Spleen (tissue), 7 donors: ENCODE data around the gene MIEF1.
A peak's percentile ranks its signal among the peaks of the same experiment; 100 is the strongest.

Experiments used
- POLR2A ChIP-seq, 3 donors: fragments of 450-650 bp; IDR thresholded peaks; one replicate each; pipeline ENCODE4 v1.5.1; 2017; ENCODE audit warnings: antibody characterized with exemption in 3 of 3, mild to moderate bottlenecking in 1 of 3
- POLR2AphosphoS5 ChIP-seq, 3 donors: sonication (generic); formaldehyde crosslinking; IDR thresholded peaks; one replicate each; pipeline ENCODE4 v1.5.1; 2017; ENCODE audit warnings: antibody characterized with exemption in 3 of 3
- TF ChIP-seq, protein P1 (sequence below), 11 experiments: fragments of 200-600 bp in 7 of 11; fragments of 450-650 bp in 4 of 11; sonication (generic) in 4 of 11; IDR thresholded peaks in 8 of 11; conservative IDR thresholded peaks in 3 of 11; 1 replicate in 7 of 11; 2 replicates in 4 of 11; pipeline versions ENCODE4 v1.4.0 to v1.8.0; 2016 to 2021; ENCODE audit warnings: antibody characterized with exemption in 11 of 11, inconsistent platforms in 4 of 11, mild to moderate bottlenecking in 1 of 11
- donor health status: DM: no; HTN: no; CAD: no; lungs with moderate emphysema.
- donor health status: DM: no; HTN: no; CAD: no.
- donor health status: DM: no; HTN: no; CAD: no.

DNA sequence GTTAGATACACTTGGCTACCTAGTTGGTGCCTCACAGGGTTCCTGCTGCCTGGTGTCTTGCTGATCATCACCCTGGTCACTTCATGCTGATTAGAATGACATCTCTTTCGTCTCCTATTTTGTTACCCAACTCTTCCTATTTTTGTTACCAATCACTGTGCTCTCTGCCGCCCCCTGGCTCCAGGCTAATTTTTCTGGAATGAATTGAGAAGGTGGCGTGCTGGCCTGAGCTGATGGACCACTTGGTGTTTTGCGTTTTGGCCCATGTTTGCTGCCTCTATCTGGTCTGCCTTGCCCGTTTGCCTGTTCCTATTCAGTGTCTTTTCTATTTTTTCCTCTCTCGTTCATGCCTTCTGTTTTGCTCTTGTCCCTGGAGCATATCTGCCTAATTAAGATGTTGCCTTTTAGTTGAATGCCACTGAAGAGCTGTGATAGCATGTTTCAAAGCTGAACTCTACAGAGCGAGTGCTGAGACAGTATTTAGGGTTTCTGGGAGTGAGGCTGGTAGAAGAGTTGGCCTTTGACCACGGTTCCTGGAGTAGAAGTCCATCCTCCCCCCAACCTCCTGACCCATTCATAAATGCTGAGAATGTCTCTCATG is 12.4 kb downstream of the MIEF1 start:
- TF ChIP-seq, protein P1, sequence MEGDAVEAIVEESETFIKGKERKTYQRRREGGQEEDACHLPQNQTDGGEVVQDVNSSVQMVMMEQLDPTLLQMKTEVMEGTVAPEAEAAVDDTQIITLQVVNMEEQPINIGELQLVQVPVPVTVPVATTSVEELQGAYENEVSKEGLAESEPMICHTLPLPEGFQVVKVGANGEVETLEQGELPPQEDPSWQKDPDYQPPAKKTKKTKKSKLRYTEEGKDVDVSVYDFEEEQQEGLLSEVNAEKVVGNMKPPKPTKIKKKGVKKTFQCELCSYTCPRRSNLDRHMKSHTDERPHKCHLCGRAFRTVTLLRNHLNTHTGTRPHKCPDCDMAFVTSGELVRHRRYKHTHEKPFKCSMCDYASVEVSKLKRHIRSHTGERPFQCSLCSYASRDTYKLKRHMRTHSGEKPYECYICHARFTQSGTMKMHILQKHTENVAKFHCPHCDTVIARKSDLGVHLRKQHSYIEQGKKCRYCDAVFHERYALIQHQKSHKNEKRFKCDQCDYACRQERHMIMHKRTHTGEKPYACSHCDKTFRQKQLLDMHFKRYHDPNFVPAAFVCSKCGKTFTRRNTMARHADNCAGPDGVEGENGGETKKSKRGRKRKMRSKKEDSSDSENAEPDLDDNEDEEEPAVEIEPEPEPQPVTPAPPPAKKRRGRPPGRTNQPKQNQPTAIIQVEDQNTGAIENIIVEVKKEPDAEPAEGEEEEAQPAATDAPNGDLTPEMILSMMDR (IDR thresholded peaks at IDR 0.05 in 8 of 11, conservative IDR thresholded peaks at IDR 0.05 in 3 of 11), result peak in 10 of 11 experiments; percentile 27 to 71 (median 64)
- TF ChIP-seq POLR2A (IDR thresholded peaks at IDR 0.05) (no peak), POLR2AphosphoS5 (IDR thresholded peaks at IDR 0.05) (no peak)
